NOMO-1 (cell line): Measurements from ENCODE around the gene CELSR3.

ENCODE experiments used
- DNase-seq, 2 experiments: peaks; one replicate each; lab custom pipeline; 2025; ENCODE audit not compliant: unreplicated experiment in 2 of 2; lab: John Stamatoyannopoulos, UW

The CELSR3 gene, protein sequence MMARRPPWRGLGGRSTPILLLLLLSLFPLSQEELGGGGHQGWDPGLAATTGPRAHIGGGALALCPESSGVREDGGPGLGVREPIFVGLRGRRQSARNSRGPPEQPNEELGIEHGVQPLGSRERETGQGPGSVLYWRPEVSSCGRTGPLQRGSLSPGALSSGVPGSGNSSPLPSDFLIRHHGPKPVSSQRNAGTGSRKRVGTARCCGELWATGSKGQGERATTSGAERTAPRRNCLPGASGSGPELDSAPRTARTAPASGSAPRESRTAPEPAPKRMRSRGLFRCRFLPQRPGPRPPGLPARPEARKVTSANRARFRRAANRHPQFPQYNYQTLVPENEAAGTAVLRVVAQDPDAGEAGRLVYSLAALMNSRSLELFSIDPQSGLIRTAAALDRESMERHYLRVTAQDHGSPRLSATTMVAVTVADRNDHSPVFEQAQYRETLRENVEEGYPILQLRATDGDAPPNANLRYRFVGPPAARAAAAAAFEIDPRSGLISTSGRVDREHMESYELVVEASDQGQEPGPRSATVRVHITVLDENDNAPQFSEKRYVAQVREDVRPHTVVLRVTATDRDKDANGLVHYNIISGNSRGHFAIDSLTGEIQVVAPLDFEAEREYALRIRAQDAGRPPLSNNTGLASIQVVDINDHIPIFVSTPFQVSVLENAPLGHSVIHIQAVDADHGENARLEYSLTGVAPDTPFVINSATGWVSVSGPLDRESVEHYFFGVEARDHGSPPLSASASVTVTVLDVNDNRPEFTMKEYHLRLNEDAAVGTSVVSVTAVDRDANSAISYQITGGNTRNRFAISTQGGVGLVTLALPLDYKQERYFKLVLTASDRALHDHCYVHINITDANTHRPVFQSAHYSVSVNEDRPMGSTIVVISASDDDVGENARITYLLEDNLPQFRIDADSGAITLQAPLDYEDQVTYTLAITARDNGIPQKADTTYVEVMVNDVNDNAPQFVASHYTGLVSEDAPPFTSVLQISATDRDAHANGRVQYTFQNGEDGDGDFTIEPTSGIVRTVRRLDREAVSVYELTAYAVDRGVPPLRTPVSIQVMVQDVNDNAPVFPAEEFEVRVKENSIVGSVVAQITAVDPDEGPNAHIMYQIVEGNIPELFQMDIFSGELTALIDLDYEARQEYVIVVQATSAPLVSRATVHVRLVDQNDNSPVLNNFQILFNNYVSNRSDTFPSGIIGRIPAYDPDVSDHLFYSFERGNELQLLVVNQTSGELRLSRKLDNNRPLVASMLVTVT (N-terminal part only)

DNA sequence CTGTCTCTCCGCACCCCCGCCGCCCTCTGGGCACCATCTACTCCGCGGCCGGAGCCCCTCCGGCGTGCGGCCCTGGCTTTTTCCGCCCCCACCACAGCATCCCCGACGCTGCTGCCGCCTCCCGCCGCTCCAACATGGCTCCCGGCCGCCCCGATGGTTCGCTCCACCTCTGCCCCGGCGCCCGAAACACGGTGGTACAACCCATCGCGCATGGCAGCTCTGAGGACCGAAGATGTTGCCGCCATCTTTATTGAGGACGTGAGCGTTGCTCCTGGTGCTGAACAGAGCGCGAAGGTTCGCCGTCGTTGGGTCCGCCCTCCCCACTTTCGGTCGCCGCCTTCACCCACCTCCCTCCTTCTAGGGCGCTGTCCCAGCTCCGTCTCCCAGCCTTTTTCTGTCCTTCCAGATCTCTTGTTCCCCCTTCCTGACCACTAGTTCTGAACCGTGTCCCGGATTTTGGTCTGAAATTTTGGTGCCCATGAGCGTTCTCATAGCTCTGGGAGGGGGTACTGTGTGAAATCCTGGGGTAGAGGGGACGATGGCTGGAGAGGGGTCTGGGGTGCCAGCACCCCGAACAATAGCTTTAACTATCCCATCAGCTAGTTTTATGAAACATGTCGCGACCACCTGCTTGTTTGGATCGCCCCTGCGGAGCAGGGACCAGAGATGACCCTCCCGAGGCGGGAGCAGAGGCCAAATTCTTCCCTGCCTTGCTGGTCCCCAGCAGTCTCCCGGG is at the start of gene CELSR3:
Gene CELSR3 (minus strand): TSS at position 134 of the 736 bp plus-strand sequence. CDS start 252 bp downstream, outside the sequence.
- DNase-seq, result peak; percentile 23 to 26

DNA sequence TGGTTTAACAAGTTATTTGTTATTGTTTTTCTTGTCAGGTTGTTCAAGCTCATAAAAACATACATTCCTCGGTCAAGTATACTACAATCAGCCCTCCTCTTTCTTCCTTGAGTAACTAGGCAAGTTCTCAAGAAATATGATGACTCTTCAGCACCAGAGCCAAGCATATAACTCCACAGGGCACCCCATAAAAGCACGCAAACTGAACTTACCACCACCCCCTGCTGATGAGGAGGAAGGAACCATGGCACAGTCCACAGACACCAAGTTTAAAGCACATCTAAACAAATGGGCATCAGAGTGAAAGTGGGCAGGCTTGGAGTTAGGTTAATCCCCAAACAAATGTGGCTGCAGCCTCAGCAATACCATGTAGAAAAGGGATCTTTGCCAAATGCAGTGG is 49.0 kb upstream of the CELSR3 start:
- DNase-seq, result no peak

DNA sequence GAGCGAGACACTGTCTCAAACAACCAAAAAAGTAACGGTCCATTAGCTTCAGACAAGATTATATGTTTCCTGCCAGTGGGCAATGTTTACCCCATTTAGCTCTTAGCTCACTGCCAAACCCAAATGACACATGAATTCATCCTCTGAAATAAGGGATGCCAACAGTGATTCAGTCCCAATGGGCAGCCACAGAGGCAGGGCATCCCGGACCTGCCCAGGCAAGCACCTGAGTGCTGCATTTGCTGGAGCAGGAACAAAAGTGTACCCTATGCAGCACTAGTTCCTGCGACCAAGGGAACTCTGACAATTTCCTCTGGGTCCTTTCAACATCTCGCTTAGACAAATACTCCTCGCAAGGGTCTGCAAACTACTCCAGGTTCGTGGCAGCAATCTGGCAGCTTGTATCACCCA is 46.4 kb upstream of the CELSR3 start:
- no peak for DNase-seq

DNA sequence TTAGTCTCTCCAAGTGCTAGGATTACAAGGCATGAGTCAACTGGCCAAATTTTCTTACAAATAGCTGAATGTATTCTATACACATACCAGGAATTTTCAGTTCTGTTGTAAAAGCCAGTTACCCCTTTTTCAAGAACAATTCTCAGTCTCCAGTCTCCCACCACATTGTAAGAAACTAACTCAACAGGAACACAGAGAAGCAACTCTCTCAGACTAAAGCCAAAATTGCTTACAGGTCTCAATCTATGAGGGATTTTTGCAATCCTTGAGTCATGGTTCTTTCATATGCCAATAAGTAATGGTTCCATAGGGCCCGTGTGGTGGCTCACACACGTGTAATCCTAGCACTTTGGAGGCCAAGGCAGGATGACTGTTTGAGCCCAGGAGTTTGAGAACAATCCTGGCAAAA is 45.8 kb upstream of the CELSR3 start:
- DNase-seq, result no peak

DNA sequence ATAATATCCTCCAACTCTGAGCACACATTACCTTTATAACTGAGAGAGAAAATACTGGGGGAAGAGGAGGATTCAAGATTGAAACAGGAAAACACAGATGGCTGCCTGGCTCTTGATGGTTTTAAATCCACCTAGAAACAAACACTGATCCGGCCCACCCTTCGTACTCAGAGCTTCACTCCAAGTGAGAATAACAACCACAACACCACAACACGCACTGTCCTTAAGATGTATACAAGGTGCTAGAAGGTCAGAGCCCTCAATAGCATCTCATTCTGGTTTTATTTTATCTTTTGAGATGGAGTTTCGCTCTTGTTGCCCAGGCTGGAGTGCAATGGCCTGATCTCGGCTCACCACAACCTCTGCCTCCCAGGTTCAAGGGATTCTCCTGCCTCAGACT is 44.5 kb upstream of the CELSR3 start:
- no peak for DNase-seq

DNA sequence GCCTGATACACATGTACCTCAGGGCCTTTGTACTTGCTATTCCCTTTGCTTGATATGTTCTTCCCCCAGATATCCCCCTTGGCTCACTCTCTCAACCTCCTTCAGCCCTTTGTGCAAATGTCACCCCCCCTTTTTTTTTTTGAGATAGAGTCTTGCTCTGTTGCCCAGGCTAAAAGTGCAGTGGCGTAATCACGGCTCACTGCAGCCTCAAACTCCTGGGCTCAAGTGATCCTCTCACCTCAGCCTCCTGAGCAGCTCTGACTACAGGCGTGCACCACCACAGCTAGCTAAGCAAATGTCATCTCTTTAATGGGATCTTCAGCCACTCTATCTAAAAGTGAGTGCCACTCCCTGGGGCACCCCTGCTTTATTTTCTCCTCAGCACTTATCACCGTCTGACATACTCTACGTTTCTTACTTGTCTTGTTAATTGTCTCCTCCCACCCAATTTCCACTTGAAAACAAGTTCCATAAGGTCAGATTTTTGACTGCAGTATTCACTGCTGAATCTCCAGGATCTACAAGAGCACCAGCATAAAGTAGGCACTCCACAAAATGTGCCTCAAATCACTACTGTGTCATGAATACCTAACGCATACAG is 39.7 kb upstream of the CELSR3 start:
- DNase-seq, result no peak

DNA sequence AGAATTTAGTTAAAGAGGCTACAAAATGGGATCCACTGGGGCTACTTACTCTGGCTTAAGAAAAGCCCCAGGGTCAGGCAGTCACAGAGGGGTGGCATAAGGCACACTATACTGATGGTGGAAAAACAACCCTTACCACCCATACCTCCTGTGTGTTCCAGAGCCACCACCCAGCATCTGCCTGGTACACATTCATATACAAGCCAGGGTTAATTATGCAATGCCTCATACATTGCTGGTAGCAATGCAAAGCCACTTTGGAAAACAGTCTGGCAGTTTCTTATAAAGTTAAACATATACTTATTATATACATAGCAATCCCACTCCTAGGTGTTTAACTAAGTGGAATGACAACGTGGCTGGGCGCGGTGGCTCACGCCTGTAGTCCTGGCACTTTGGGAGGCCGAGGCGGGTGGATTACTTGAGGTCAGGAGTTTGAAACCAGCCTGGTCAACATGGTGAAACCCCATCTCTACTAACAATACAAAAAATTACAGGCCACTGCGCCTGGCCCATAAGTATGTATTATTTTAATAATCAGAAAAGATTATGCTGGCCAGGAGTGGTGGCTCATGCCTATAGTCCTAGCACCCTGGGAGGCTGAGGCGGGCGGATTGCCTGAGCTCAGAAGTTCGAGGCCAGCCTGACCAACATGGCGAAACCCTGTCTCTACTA is 38.2 kb upstream of the CELSR3 start:
- no peak for DNase-seq

DNA sequence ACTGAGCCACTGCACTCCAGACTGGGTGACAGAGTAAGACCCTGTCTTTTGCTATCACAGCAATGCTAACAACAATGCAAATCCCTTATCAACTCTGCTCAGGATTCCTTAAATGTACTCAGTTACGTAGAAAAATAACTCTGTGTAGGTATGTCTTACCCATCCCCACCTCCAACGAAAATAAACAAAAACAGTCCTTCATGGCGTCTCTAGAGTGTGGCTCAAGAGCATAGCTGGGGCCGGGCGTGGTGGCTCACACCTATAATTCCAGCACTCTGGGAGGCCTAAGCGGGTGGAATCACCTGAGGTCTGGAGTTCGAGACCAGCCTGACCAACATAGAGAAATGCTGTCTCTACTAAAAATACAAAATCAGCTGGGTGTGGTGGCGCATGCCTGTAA is 36.2 kb upstream of the CELSR3 start:
- no peak for DNase-seq

DNA sequence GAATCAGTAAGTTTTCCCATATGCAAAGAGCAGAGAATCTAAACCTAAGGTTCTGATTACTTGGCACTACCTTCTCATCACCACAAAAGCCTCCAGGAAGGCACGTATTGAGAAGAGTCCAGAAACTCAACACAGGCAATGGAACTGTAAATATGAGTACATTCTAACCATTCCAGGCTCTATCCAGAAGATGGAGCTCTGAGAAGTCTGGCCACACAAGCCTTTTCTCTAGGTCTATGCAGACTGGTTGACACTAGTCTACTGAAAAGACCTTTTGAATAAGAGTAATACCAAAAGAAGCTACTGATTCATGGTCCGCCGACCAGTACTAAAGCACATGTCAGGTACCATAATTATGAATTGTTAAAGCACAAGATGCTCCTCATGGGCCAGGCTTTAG is 35.3 kb upstream of the CELSR3 start:
- no peak for DNase-seq

DNA sequence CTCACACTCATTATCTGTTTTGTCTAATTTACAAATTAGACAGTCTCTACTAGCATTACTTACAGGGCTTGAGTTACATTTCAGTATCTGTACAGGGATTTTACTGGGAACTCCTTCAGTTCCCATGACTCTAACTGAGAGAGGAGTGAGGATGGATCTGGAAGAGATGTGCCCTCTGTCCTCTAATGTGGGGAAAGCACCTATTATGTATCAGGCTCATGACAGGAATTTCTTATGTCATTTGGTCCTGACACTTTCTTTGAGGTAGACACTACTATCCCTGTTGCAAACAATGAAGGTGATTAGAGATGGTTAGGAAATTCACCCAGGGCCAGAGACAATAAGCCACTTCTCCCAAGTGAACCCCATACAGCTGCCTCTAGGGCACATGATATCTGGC is 33.9 kb upstream of the CELSR3 start:
- DNase-seq, result no peak

DNA sequence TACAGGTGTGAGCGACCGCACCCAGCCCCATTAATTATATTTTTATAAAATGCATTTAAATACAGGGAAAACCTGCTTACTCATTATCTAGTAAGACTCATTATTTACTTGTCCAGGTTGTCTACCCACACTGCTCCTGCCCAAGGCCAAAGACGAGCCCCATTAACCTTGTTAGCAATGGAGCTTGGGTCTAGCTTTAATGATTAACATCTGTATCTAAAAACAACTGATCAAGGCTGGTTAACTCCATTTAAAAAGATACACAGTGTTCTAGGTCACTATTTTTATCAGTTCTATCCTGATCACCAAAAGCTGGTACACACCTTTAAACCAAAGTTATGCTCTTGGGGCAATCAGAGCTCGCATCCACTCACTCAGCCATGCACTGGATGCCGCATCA is 33.5 kb upstream of the CELSR3 start:
- DNase-seq, result no peak

DNA sequence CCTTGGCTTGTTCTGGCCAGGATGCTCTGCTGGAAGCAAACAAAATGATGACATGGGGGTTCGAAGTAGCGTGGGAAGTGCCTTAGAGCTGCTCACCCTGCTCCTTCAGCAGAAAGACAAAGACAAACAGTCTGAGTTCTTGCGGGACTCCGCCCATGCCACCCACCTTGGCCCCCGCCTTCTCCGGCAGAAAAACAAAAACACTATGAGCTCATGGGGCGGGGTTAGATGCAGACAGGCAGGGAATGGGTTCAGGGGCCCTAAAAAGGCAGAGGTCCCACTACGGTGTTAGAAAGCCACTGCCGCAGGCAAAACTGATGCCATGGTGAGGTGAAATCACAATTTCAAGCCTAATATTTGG is 32.7 kb upstream of the CELSR3 start:
- DNase-seq, result no peak

DNA sequence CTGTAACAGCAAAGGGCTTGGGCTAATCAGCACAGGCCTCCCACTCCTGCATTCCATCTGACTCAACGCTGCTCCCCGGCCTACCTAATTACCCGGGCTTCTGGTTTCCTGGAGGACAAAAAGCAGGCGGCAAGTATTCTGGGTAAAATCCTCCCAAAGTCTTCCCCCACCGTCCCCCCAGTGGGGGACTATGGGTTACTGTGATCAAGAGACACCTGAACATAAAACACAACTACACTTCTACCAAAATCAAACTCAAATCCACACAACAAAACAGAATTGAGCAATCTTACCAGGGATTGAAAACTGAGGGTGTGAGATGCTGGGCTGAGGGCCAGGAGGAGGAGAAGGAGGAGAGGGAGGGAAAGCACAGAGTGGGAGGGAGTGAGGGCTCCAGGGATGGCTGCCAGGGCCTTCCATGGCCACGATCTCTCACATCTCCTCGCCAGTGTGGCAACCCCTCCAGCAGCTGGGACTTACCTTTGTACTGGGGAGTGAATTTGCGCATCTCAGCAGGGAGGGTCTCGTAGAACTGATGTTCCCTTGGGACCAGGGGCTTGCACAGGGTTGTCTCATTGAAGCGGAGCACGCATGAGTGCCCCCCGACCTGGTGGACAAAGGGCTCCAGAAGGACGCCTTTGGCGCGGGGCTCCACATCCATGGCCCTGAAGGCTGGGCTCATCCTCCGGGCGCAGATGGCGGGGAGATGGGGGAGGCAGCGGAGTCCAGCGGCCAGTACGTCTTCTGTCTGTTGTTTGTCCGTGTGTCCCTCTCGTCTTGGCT is 32.1 kb upstream of the CELSR3 start:
- DNase-seq, result no peak

DNA sequence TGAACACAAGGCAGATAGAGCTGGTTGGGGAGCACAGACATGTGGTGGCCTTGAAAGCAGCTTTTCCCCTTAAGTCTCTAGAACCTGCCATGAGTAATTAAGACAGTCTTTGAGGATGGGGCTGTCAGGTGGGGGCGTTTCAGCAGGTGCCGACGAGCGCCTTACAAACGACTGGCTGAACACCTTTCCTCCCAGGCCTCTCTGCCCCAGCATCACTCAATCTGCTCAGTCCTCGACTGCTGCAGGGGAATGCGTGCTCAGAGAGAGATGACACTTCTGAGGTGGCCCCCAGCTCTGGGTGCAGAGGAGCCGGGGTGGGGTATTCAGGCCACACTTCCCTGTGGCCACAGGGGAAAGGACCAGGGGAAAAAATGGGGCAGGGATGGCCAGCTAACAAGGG is 31.1 kb upstream of the CELSR3 start:
- no peak for DNase-seq

DNA sequence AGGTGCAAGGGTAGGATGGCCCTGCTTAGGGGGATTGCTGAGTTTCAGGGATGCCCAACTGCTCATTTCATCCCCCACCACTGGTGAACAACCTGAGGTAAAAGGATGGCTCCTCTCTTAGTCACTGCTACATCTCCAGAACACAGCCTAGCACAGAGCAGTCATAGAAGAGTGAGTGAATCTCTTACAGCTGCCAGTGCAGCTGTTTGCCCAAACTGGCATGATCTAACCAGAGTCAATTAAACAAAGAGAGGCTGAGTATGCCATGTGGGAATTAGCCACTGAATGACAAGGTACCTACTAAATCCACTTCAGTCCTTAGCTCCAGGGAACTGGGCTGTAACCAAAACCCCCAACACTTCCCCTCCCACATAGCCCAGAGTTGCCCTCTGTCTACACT is 29.9 kb upstream of the CELSR3 start:
- no peak for DNase-seq

DNA sequence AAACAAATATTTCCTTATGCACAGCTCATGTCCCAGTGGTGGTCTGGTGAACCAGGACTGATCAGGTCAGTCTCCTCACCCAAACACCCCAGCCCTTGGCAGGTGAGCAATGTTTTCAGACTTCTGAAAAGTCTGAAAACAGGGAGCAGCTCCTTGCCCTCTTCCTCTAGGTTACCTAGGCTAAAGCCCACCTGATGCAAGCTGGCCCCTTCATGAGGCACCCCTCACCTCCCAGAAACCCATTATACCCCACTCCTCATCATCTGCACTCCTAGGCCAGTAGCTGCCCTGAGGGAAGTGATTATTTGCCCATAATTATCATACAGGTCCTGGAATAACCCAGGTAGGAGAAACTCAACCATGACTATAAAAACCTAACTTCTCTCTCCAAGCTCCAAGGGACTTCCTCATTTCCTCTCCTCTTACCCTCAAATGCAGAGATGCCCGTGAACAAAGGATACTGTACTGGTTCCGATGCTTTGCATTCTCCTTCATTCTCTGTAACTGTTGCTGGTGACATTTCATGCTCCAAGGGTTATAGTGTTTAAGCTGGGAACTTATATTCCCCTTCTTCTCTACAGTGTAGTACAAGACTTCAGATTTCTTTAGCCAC is 28.3 kb upstream of the CELSR3 start:
- no peak for DNase-seq

DNA sequence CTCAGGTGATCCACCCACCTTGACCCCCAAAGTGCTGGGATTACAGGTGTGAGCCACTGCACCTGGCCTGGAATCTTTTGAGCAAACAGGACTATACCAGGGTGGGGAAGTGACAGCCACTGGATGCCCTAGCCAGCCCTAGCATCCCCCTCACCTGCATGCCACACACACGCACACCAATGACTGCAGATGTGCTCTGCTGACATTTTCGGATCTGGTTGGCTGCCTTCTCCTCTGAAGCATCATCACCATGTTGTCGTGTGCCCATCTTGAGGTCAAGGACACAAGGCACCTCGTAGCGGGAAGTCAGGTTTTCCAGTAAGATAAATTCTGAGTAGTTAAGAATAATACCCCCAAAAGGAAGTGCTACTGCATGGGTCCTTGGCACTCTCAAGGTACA is 26.7 kb upstream of the CELSR3 start:
- no peak for DNase-seq

DNA sequence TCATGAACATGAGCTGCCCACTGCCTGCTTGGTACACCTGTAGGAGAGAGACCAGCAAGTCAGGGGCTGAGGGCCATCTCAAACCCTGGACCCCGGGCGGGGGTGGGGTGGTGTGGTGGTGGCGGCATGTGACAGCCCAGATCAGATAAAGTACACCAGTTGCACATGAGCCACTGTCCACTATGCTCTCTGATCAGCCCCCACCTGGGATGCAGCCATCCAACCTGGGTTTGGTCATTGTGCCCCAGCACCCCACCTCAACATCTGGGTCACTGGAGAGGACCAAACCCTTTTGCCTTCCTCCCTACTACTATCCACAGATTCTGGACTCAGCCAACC is 26.0 kb upstream of the CELSR3 start:
- DNase-seq, result no peak
